CD14-positive monocyte (primary cell): ENCODE measurements around the gene BMPR1B. TPM values are rescaled to one million over a fixed set of nuclear protein-coding genes. Genes with fewer than 3 reads are reported as not detected.

Source experiments
- DNase-seq, 3 donors: peaks; one replicate each; pipeline ENCODE4 v3.0.0-alpha.2; 2011 to 2022
- H2AFZ ChIP-seq: 2 replicates; pipeline ENCODE4 v1.6.0; 2012; ENCODE audit warnings: mild to moderate bottlenecking, low read depth, low read length, inconsistent platforms; ENCODE audit not compliant: insufficient read depth, poor library complexity, severe bottlenecking
- H3K27ac ChIP-seq, 2 donors: 1 replicate in 1 of 2; 2 replicates in 1 of 2; pipeline ENCODE4 v1.5.1; 2012 to 2013; ENCODE audit warnings: low read length in 2 of 2, control low read depth in 1 of 2, inconsistent platforms in 1 of 2, low read depth in 1 of 2, mild to moderate bottlenecking in 1 of 2
- H3K27me3 ChIP-seq, 2 donors: one replicate each; pipeline versions ENCODE4 v1.6.0 to v1.6.1; 2011 to 2013; ENCODE audit warnings: low read length in 2 of 2; ENCODE audit not compliant: control insufficient read depth in 2 of 2, insufficient read depth in 2 of 2
- H3K36me3 ChIP-seq, 2 donors: replicated peaks in 1 of 2; 1 replicate in 1 of 2; 2 replicates in 1 of 2; pipeline versions ENCODE4 v1.5.1 to v1.6.1; 2012 to 2013; ENCODE audit warnings: low read length in 2 of 2, control low read depth in 1 of 2, inconsistent platforms in 1 of 2, mild to moderate bottlenecking in 1 of 2; ENCODE audit not compliant: insufficient read depth in 2 of 2, control insufficient read depth in 1 of 2
- H3K4me1 ChIP-seq, 2 donors: 1 replicate in 1 of 2; 2 replicates in 1 of 2; pipeline versions ENCODE4 v1.5.1 to v1.6.1; 2012 to 2013; ENCODE audit warnings: low read length in 2 of 2, control low read depth in 1 of 2, inconsistent platforms in 1 of 2, mild to moderate bottlenecking in 1 of 2, moderate library complexity in 1 of 2; ENCODE audit not compliant: insufficient read depth in 2 of 2, control insufficient read depth in 1 of 2
- H3K4me2 ChIP-seq: replicated peaks from 2 replicates; pipeline ENCODE3; 2012; ENCODE audit warnings: low read length, moderate library complexity, mild to moderate bottlenecking; ENCODE audit not compliant: poor library complexity, severe bottlenecking; ENCODE audit errors: extremely low read depth
- H3K4me3 ChIP-seq, 3 experiments: fragments of 200-600 bp in 1 of 3; sonication (generic) in 1 of 3; replicated peaks in 1 of 3; 1 replicate in 2 of 3; 2 replicates in 1 of 3; pipeline ENCODE4 v1.5.1; 2011 to 2013; ENCODE audit warnings: low read length in 3 of 3, mild to moderate bottlenecking in 3 of 3, control low read depth in 2 of 3, low read depth in 2 of 3, inconsistent platforms in 1 of 3, moderate library complexity in 1 of 3
- H3K79me2 ChIP-seq: 2 replicates; pipeline ENCODE4 v1.6.0; 2012; ENCODE audit warnings: mild to moderate bottlenecking, control low read depth, inconsistent platforms, low read length, moderate library complexity; ENCODE audit not compliant: insufficient read depth
- H3K9ac ChIP-seq: 2 replicates; pipeline ENCODE4 v1.6.0; 2017; ENCODE audit warnings: low read length, mild to moderate bottlenecking; ENCODE audit not compliant: insufficient read depth, poor library complexity, severe bottlenecking
- H3K9me3 ChIP-seq, 2 donors: replicated peaks in 1 of 2; 1 replicate in 1 of 2; 2 replicates in 1 of 2; pipeline versions ENCODE4 v1.5.1 to v1.6.1; 2012 to 2013; ENCODE audit warnings: low read length in 2 of 2, control low read depth in 1 of 2; ENCODE audit not compliant: control insufficient read depth in 1 of 2, insufficient read depth in 1 of 2
- H4K20me1 ChIP-seq: 2 replicates; pipeline ENCODE4 v1.6.0; 2012; ENCODE audit warnings: mild to moderate bottlenecking, low read length, control low read depth, moderate library complexity; ENCODE audit not compliant: insufficient read depth
- H3K27ac Mint-ChIP-seq, 7 donors: one replicate each; pipeline ENCODE4 v1.8.0; 2020; ENCODE audit warnings: mild to moderate bottlenecking in 7 of 7, mixed read lengths in 7 of 7, moderate library complexity in 6 of 7, inconsistent platforms in 2 of 7
- H3K27me3 Mint-ChIP-seq, 3 donors: one replicate each; pipeline ENCODE4 v1.8.0; 2021 to 2022; ENCODE audit warnings: low read depth in 3 of 3, mild to moderate bottlenecking in 3 of 3, mixed read lengths in 3 of 3, moderate library complexity in 3 of 3, inconsistent platforms in 1 of 3
- H3K36me3 Mint-ChIP-seq, 2 donors: one replicate each; pipeline ENCODE4 v1.8.0; 2020; ENCODE audit warnings: mixed read lengths in 2 of 2, inconsistent platforms in 1 of 2, mild to moderate bottlenecking in 1 of 2
- H3K4me1 Mint-ChIP-seq: one replicate; pipeline ENCODE4 v1.8.0; 2020; ENCODE audit warnings: mild to moderate bottlenecking, mixed read lengths
- H3K4me3 Mint-ChIP-seq, 2 donors: one replicate each; pipeline ENCODE4 v1.8.0; 2020; ENCODE audit warnings: mild to moderate bottlenecking in 2 of 2, mixed read lengths in 2 of 2, moderate library complexity in 1 of 2
- H3K9me3 Mint-ChIP-seq, 7 donors: one replicate each; pipeline ENCODE4 v1.8.0; 2020 to 2022; ENCODE audit warnings: mixed read lengths in 7 of 7, mild to moderate bottlenecking in 6 of 7, moderate library complexity in 6 of 7, inconsistent platforms in 2 of 7
- WGBS: methylation state at CpG from one replicate; pipeline ENCODE4 v1.1.5; 2013; ENCODE audit warnings: missing lambda C conversion rate; ENCODE audit not compliant: insufficient coverage; 5-methylcytosine and 5-hydroxymethylcytosine counted together
- intact Hi-C, 2 donors: fragments of 100-400 bp; cut with micrococcal nuclease; formaldehyde crosslinking; loops; one replicate each; pipeline versions ENCODE4 v1.15.0 to v1.15.1; 2023
- polyA plus RNA-seq, 3 donors: library from polyadenylated mRNA; depleted of rRNA in 1 of 3; unstranded in 2 of 3; stranded (reverse) in 1 of 3; fragments of 300-500 nt in 2 of 3; fragments of >200 nt in 1 of 3; fragmentation: Illumina TruSeq in 2 of 3; gene quantifications; 1 replicate in 2 of 3; 2 replicates in 1 of 3; pipeline ENCODE4 v1.2.3, GENCODE V29; 2012 to 2021
- TF ChIP-seq, protein P1 (sequence below): fragments of 200-600 bp; IDR thresholded peaks from one replicate; pipeline ENCODE4 v1.8.0; 2022; ENCODE audit warnings: antibody characterized with exemption, mild to moderate bottlenecking

BMPR1B gene
- polyA plus RNA-seq, 3 donors: not detected

DNA sequence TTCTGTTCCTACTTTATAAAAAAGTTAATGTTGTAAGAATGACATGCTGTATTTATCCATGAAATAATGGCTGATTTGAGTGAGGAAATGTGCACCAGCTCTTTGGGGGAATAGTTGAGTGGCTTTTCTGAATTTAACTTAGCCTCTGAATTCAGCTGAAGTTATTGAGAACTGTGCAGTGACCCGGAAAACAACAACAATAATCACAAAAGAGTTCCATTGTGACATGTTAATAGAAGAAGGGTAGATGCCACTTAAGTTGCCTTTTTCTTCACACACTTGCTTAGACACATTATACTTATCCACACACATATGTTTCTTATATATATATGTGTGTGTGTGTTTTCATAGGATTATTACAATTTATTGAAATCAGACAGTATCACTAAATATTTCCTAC, 301.2 kb downstream of the BMPR1B start:
- Histone ChIP-seq H3K27ac (no peak overlapping the region), H4K20me1 (no peaks in the 10 kb centered on the region), H3K4me3 (no peak overlapping the region), H2AFZ (no peak overlapping the region), H3K4me2 (no peak overlapping the region), H3K9ac (no peak overlapping the region), H3K36me3 (no peaks in the 10 kb centered on the region), H3K9me3 (peaks cover under 1 to 3% of the 10 kb centered on the region in 2 donors), H3K79me2 (no peaks in the 10 kb centered on the region), H3K4me1 (no peaks in the 10 kb centered on the region), H3K27me3 (no peaks in the 10 kb centered on the region)
- no CpG with 5 or more reads among the region's 1 CpG for WGBS
- no peak for DNase-seq
- no peaks in the 10 kb centered on the region for H3K36me3 Mint-ChIP-seq
- peaks cover 0 to 8% (median under 1%) of the 10 kb centered on the region in 7 donors for H3K9me3 Mint-ChIP-seq
- H3K27me3 Mint-ChIP-seq: no peaks in the 10 kb centered on the region
- no peak overlapping the region for H3K27ac Mint-ChIP-seq
- TF ChIP-seq, protein P1, sequence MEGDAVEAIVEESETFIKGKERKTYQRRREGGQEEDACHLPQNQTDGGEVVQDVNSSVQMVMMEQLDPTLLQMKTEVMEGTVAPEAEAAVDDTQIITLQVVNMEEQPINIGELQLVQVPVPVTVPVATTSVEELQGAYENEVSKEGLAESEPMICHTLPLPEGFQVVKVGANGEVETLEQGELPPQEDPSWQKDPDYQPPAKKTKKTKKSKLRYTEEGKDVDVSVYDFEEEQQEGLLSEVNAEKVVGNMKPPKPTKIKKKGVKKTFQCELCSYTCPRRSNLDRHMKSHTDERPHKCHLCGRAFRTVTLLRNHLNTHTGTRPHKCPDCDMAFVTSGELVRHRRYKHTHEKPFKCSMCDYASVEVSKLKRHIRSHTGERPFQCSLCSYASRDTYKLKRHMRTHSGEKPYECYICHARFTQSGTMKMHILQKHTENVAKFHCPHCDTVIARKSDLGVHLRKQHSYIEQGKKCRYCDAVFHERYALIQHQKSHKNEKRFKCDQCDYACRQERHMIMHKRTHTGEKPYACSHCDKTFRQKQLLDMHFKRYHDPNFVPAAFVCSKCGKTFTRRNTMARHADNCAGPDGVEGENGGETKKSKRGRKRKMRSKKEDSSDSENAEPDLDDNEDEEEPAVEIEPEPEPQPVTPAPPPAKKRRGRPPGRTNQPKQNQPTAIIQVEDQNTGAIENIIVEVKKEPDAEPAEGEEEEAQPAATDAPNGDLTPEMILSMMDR: no peak
- peaks cover 4% of the 10 kb centered on the region for H3K4me1 Mint-ChIP-seq
- intact Hi-C loops: no loop called here
- no peak overlapping the region for H3K4me3 Mint-ChIP-seq

DNA sequence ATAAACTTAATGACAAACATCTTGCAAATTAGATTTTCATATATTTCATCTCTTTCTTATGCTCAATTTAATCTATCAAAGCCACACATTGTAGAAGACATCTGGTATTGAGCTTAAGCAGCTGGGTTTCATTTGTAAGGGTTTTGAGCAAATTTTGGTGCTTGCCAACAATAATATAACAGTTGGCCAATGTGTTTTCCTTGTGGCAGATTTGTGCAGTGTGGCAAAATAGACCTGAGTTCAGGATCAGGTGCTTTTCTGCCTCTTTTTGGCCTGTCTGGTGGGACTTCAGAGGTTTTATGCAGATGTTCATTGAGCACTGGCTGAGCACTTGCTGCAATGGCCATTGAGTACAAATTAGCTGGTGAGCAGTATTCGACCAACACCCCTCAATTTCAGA, 301.9 kb downstream of the BMPR1B start:
- Mint-ChIP-seq H3K36me3 (no peaks in the 10 kb centered on the region), H3K27me3 (no peaks in the 10 kb centered on the region), H3K4me3 (no peak overlapping the region), H3K27ac (no peak overlapping the region), H3K4me1 (peaks cover 4% of the 10 kb centered on the region), H3K9me3 (peaks cover 0 to 8% (median 3%) of the 10 kb centered on the region in 7 donors)
- peaks cover 3 to 4% of the 10 kb centered on the region in 2 donors for H3K9me3 ChIP-seq
- H3K36me3 ChIP-seq: no peaks in the 10 kb centered on the region
- no peak overlapping the region for H3K4me3 ChIP-seq
- H3K9ac ChIP-seq: no peak overlapping the region
- no peak overlapping the region for H3K27ac ChIP-seq
- no CpG with 5 or more reads among the region's 1 CpG for WGBS
- H2AFZ ChIP-seq: no peak overlapping the region
- intact Hi-C loops: no loop called here
- DNase-seq: no peak
- H3K27me3 ChIP-seq: no peaks in the 10 kb centered on the region
- H4K20me1 ChIP-seq: no peaks in the 10 kb centered on the region
- H3K4me2 ChIP-seq: no peak overlapping the region
- no peaks in the 10 kb centered on the region for H3K79me2 ChIP-seq
- no peaks in the 10 kb centered on the region for H3K4me1 ChIP-seq
- TF ChIP-seq, protein P1: no peak
